NCI-H2081 treated with DMSO at 0.1 percent for 48 hours (cell line): ENCODE results near the gene MRPS31.
"Not testable (repeated sequence)": the region's sequence is repeated elsewhere in the genome, so short reads cannot be mapped to it uniquely, and the experiment has no call there.

ENCODE experiments used
- DNase-seq: peaks from one replicate; lab custom pipeline; 2025; lab: John Stamatoyannopoulos, UW

Gene MRPS31

DNA sequence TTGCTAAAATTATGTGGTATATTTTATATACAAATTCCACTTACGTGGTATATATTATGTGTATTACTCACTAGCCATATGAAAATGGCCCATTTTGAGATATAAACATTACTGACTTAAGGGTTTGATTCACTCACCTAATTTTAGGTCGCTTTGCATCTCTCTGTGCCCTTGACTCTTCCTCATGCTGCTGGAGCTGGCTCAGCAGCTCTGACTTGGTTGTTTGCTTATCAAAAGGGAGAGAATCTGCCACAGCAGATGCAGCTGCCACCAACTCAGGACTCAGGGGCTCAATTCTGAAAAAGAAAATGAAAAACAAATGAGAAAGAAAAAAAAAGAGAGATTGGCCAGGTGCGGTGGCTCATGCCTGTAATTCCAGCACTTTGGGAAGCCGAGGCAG, 12.2 kb downstream of the MRPS31 start:
- DNase-seq, result no peak

- no peak for DNase-seq
These were observed 14.9 kb downstream of the MRPS31 start for GRCh38 chr13:40756042-40756441.

DNA sequence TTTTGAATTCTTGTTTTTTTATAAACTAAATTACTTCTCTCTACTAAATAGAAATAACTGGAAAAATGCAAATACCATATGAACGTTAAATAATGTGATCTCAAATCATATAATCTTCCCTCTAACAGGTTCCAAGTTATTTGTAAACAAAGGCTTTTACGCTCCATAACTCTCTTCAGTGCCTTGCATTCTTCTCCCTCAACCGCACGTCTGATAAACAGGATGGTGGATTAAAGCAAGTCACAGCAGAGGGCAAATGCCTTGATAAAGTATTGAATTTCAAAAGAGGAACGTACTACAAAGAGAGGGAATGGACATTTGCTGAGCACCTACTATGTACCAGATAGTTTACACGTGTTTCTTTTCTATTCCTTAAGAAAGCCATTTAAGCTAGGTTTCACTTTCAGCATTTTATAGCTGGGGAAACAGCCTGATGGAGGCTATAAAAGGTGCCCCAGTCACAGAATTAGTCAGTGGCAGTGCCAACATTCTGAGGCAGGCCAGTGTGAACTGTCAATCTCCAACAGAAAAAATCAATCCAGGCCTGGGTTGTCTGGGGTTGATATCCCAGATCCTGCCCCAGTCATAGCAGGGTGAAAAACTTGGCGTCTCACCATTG, 15.8 kb downstream of the MRPS31 start:
- DNase-seq, result no peak

DNA sequence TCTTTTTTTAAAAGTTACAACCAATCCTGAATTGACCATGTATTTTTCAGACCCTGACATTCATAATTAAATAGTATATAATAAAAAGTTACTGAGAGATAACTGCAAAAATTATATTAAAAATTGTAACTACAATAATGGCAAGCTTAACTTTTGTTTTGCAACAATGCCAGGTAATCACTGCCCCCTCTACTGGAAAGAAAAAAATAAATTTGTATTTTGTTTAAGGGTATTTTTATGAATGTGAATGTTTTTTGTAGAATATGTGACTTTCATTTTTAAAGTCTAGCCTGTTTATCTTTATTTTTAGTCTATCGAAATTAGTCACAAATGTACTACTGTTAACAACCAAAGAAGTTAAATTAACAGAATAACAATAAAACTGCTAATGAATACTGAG, 21.7 kb downstream of the MRPS31 start:
- DNase-seq, result no peak

DNA sequence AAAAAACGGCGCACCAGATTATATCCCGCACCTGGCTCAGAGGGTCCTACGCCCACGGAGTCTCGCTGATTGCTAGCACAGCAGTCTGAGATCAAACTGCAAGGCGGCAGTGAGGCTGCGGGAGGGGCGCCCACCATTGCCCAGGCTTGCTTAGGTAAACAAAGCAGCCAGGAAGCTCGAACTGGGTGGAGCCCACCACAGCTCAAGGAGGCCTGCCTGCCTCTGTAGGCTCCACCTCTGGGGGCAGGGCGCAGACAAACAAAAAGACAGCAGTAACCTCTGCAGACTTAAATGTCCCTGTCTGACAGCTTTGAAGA, 35.8 kb downstream of the MRPS31 start:
- not testable (repeated sequence) for DNase-seq

- DNase-seq, result not testable (repeated sequence)
These were observed 36.3 kb downstream of the MRPS31 start for GRCh38 chr13:40734536-40735231.

DNA sequence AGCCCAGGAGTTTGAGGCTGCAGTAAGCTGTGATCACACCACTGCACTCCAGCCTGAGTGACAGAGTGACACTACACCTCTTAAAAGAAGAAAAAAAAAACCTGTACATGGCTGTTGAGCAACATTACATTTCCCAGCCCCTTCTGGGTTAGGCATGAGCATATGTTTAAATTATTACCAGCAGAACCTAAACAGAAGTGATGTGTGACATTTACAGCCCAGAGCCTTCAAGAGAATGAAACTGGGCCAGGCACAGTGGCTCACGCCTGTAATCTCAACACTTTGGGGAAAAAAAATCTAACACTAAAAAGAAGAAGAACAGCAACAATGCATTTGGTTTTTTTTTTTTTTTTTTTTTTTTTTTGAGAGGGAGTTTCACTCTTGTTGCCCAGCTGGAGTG, 38.3 kb downstream of the MRPS31 start:
- DNase-seq, result no peak

DNA sequence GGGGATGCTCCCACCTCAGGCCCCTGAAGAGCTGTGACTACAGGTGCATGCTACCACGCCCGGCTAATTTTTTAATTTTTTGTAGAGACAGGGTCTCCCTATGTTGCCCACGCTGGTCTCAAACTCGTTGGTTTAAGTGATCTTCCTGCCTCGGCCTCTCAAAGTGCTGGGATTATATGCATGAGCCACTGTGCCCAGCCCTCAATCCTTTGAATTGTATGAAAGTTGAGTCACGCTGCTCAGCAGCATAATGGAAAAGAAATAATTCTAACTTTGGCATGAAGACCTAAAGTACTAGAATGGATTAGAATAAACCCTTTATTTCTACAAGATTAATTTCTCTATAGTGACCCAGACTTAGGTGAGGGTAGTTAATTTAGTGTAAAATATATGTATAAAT, 42.4 kb downstream of the MRPS31 start:
- no peak for DNase-seq

DNA sequence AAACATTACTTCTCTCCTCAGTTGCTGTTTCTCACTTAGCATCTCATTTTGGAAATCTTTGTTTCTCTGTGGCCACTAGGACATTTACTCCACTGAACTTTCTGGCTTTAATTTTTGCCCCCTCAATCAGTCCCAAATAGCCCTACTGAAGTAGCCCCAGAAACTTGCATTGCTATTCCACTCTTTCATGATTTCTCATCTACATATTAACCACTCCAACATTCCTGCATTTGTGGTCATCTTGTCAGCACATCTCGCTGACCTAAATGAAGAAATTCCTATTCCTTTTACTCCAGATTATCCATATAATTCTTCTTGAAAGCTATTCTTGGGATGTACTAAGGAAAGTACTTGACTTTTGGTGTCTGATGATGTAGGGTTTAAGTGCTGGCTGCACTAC, 56.6 kb downstream of the MRPS31 start:
- DNase-seq, result not testable (repeated sequence)

DNA sequence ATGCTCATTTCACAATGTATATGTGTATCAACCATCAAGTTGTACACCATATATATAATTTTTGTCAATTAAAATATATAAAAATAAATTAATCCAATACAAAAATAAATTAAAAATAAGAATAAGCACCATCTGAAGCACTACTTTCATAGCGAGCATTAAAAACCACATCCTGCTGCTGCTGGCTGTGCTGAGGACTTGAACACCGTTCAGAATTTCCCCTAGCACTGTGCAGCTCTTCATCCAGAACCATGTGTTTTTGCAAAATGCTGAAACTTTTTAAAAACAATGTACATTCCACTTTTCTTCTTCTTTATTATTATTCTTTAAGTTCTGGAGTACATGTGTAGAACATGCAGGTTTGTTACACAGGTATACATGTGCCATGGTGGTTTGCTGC, 64.6 kb downstream of the MRPS31 start:
- DNase-seq, result no peak

- DNase-seq, result no peak
These were observed 73.3 kb downstream of the MRPS31 start for GRCh38 chr13:40697711-40698110.

DNA sequence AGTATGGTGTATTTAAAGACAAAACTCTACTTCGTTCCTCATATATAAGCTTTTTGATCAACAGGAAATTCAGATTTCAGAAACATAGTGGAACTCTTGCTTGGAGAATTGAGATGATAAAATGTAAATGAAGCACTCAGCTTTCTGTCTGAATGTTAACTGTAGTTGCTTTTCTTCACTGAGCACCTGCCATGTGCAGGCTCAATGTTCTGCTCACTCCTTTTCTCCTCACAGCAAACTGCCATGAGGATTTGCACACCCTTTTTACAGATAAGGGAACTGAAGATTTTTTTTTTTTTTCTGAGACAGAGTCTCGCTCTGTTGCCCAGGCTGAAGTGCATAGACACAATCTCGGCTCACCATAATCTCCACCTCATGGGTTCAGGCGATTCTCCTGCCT, 76.6 kb downstream of the MRPS31 start:
- no peak for DNase-seq

DNA sequence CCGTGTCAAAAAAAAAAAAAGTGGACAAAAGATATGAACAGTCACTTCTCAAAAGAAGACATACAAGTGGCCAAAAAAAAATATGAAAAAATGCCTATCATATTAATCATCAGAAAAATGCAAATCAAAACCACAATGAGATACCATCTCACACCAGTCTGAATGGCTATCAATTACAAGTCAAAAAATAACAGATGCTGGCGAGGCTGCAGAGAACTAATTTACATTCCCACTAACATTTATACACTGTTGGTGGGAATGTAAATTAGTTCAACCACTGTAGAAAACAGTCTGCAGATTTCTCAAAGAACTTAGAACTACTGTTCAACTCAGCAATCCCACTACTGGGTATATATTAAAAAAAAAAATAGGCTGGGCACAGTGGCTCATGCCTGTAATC, 78.0 kb downstream of the MRPS31 start:
- no peak for DNase-seq

GRCh38 chr13:40688781-40689180, 82.2 kb downstream of the MRPS31 start:
- DNase-seq, result no peak

GRCh38 chr13:40682449-40683240, 88.3 kb downstream of the MRPS31 start:
- no peak for DNase-seq

- DNase-seq, result no peak
These were observed 89.4 kb downstream of the MRPS31 start for GRCh38 chr13:40681341-40682146.

DNA sequence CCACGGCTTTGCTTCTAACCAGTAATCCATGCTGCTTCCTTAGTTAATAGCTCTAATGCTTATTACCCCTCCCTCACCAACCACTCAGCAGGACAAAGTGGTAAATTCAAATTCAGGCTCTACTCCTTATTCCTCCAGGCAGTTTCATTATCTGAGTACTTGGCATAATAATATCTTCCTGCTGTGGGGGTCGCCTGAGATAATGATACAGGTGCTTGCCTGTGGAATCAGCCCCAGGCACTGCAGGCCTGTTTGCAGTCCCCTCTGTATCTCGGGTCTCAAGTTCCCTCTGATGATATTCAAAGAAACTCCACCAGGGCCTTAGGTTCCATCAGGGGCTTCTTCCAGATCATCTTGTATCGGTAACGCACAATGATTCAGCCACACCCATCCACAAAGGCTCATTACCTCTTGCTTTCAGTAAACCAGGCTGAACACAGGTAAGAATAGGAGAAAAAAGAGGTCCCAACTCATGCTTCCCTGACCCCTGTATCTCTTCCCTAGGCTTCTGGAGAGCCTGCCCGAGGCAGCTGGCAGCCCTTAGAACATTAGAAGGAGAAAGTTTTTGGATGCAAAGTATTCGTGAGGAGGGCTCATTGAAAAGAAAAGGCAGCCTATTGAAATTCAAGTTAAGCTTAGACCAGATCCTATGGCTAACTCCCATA, 90.2 kb downstream of the MRPS31 start:
- no peak for DNase-seq

DNA sequence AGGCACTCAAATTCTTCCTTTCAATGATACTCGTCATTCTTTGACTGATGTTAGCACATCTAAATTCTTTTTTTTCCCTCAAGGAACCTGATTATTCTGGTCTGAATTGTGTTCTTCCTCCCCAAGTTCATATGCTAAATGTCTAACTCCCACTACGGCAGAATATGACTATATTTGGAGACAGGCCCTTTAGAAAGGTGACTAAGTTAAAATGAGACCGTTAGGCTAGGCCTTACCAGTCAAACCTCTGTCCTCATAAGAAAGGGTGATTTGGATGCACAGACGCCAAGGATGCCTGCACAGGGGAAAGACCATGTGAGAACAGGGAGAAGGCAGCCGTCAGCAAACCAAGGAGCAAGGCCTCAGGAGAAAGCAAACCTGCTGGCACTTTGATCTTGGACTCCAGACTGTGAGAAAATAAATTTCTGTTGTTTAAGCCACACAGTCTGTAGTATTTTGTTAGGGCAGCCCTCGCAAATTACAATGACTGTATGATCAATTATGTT, 91.5 kb downstream of the MRPS31 start:
- DNase-seq, result no peak
